Neuronal stem cell (in vitro differentiated cells): ENCODE results near the gene PITPNM3.

Experiments used
- DNase-seq: peaks from one replicate; pipeline ENCODE4 v3.0.0-alpha.2; 2013; ENCODE audit warnings: low spot score
- H2AFZ ChIP-seq: one replicate; pipeline ENCODE4 v1.6.1; 2013; ENCODE audit warnings: mild to moderate bottlenecking, low read length, inconsistent platforms
- H2AK5ac ChIP-seq: 2 replicates; pipeline ENCODE4 v1.6.1; 2013; ENCODE audit warnings: low read depth, mild to moderate bottlenecking, inconsistent platforms, low read length, moderate library complexity, mixed read lengths
- H2BK120ac ChIP-seq: 2 replicates; pipeline ENCODE4 v1.6.1; 2013; ENCODE audit warnings: low read depth, mild to moderate bottlenecking, inconsistent platforms, low read length, moderate library complexity, mixed read lengths
- H2BK12ac ChIP-seq: one replicate; pipeline ENCODE4 v1.6.1; 2013; ENCODE audit warnings: low read length, inconsistent platforms
- H2BK15ac ChIP-seq: 2 replicates; pipeline ENCODE4 v1.6.1; 2013; ENCODE audit warnings: mild to moderate bottlenecking, low read length, inconsistent platforms, mixed read lengths
- H2BK5ac ChIP-seq: one replicate; pipeline ENCODE4 v1.6.1; 2013; ENCODE audit warnings: inconsistent platforms, mild to moderate bottlenecking, low read length, moderate library complexity
- H3K14ac ChIP-seq: one replicate; pipeline ENCODE4 v1.6.1; 2013; ENCODE audit warnings: low read length, inconsistent platforms
- H3K18ac ChIP-seq: 2 replicates; pipeline ENCODE4 v1.6.1; 2013; ENCODE audit warnings: low read length, inconsistent platforms
- H3K23ac ChIP-seq: 2 replicates; pipeline ENCODE4 v1.6.1; 2013; ENCODE audit warnings: low read depth, mild to moderate bottlenecking, mixed read lengths, low read length, inconsistent platforms; ENCODE audit not compliant: poor library complexity
- H3K27ac ChIP-seq: replicated peaks from 3 replicates; pipeline ENCODE4 v1.5.1; 2013; ENCODE audit warnings: low read length, inconsistent platforms
- H3K27me3 ChIP-seq, 3 experiments: 2 replicates each; pipeline ENCODE4 v1.6.1; 2013; ENCODE audit warnings: low read length in 3 of 3, mild to moderate bottlenecking in 2 of 3, inconsistent platforms in 1 of 3, low read depth in 1 of 3, mixed read lengths in 1 of 3, moderate library complexity in 1 of 3; ENCODE audit not compliant: control insufficient read depth in 3 of 3, insufficient read depth in 3 of 3
- H3K36me3 ChIP-seq, 2 donors: replicated peaks in 1 of 2; 2 replicates each; pipeline ENCODE4 v1.6.1; 2013; ENCODE audit warnings: low read length in 2 of 2; ENCODE audit not compliant: control insufficient read depth in 2 of 2, insufficient read depth in 2 of 2
- H3K4ac ChIP-seq: 2 replicates; pipeline ENCODE4 v1.6.1; 2013; ENCODE audit warnings: inconsistent platforms, mild to moderate bottlenecking, low read length, moderate library complexity
- H3K4me1 ChIP-seq, 2 donors: 1 replicate in 1 of 2; 2 replicates in 1 of 2; pipeline ENCODE4 v1.6.1; 2013; ENCODE audit warnings: low read length in 2 of 2, low read depth in 1 of 2; ENCODE audit not compliant: control insufficient read depth in 2 of 2, insufficient read depth in 1 of 2
- H3K4me2 ChIP-seq: one replicate; pipeline ENCODE4 v1.6.1; 2013; ENCODE audit warnings: mild to moderate bottlenecking, low read length, inconsistent platforms; ENCODE audit not compliant: insufficient read depth, poor library complexity, severe bottlenecking
- H3K4me3 ChIP-seq, 2 donors: 2 replicates each; pipeline ENCODE4 v1.5.1; 2013; ENCODE audit warnings: low read length in 2 of 2, mild to moderate bottlenecking in 2 of 2, inconsistent platforms in 1 of 2, moderate library complexity in 1 of 2
- H3K79me1 ChIP-seq: one replicate; pipeline ENCODE4 v1.6.1; 2013; ENCODE audit warnings: low read depth, mild to moderate bottlenecking, inconsistent platforms, low read length, moderate library complexity
- H3K9ac ChIP-seq: one replicate; pipeline ENCODE4 v1.6.1; 2013; ENCODE audit warnings: mild to moderate bottlenecking, low read depth, low read length, inconsistent platforms; ENCODE audit not compliant: poor library complexity
- H3K9me3 ChIP-seq, 2 donors: replicated peaks in 1 of 2; 2 replicates each; pipeline versions ENCODE3 to v1.6.1; 2013; ENCODE audit warnings: low read length in 2 of 2, mild to moderate bottlenecking in 2 of 2, inconsistent platforms in 1 of 2, low read depth in 1 of 2, mixed read lengths in 1 of 2, moderate library complexity in 1 of 2; ENCODE audit not compliant: control insufficient read depth in 2 of 2, insufficient read depth in 1 of 2
- H4K8ac ChIP-seq: one replicate; pipeline ENCODE4 v1.6.1; 2013; ENCODE audit warnings: low read depth, mild to moderate bottlenecking, inconsistent platforms, low read length, moderate library complexity
- H4K91ac ChIP-seq: one replicate; pipeline ENCODE4 v1.6.1; 2013; ENCODE audit warnings: low read length, low read depth, mild to moderate bottlenecking, inconsistent platforms; ENCODE audit not compliant: poor library complexity
- WGBS, 2 donors: extraction: QIAGEN DNeasy Blood & Tissue Kit; methylation state at CpG; one replicate each; pipeline ENCODE4 v1.1.7; 2013; ENCODE audit warnings: missing lambda C conversion rate in 2 of 2, mixed read lengths in 1 of 2; ENCODE audit not compliant: insufficient read length in 2 of 2, insufficient replicate concordance in 1 of 2; ENCODE audit errors: extremely low coverage in 2 of 2; 5-methylcytosine and 5-hydroxymethylcytosine counted together

PITPNM3 gene

GRCh38 chr17:6464446-6465041, 91.8 kb downstream of the PITPNM3 start:
- Histone ChIP-seq H2BK12ac (no peak overlapping the region), H3K79me1 (no peaks in the 10 kb centered on the region), H3K9me3 (peaks cover 0 to 5% of the 10 kb centered on the region in 2 donors), H3K14ac (peak overlapping the region; percentile 43), H2BK120ac (no peak overlapping the region), H2BK15ac (peak overlapping the region; percentile 57), H2AK5ac (peak overlapping the region; percentile 88), H3K36me3 (no peaks in the 10 kb centered on the region), H4K8ac (no peak overlapping the region), H3K27me3 (no peaks in the 10 kb centered on the region), H3K4me2 (no peak overlapping the region), H3K27ac (no peak overlapping the region), H2AFZ (no peak overlapping the region), H3K4me3 (no peak overlapping the region), H3K4me1 (peaks cover 22 to 24% of the 10 kb centered on the region in 2 donors), H3K23ac (peak overlapping the region; percentile 31), H3K4ac (no peak overlapping the region), H4K91ac (no peak overlapping the region), H3K9ac (peak overlapping the region; percentile 7), H3K18ac (peak overlapping the region; percentile 53), H2BK5ac (peak overlapping the region; percentile 40)
- no peak for DNase-seq
- no CpG with 5 or more reads among the region's 14 CpGs for WGBS, 2 donors

GRCh38 chr17:6463616-6464445, 92.5 kb downstream of the PITPNM3 start:
- no peak overlapping the region for H3K4me2 ChIP-seq
- no peak overlapping the region for H2AFZ ChIP-seq
- H4K91ac ChIP-seq: no peak overlapping the region
- no peak overlapping the region for H3K14ac ChIP-seq
- H3K27me3 ChIP-seq: no peaks in the 10 kb centered on the region
- H3K36me3 ChIP-seq: no peaks in the 10 kb centered on the region
- no peak overlapping the region for H3K23ac ChIP-seq
- H3K9me3 ChIP-seq: peaks cover 0 to 5% of the 10 kb centered on the region in 2 donors
- peak overlapping the region; percentile 61 for H2BK12ac ChIP-seq
- H4K8ac ChIP-seq: no peak overlapping the region
- peak overlapping the region; percentile 88 for H2AK5ac ChIP-seq
- peak overlapping the region; percentile 53 for H3K18ac ChIP-seq
- no peak for DNase-seq
- H2BK15ac ChIP-seq: peak overlapping the region; percentile 57
- no CpG with 5 or more reads among the region's 24 CpGs for WGBS, 2 donors
- no peak overlapping the region for H3K9ac ChIP-seq
- no peak overlapping the region for H3K4me3 ChIP-seq
- no peaks in the 10 kb centered on the region for H3K79me1 ChIP-seq
- H2BK120ac ChIP-seq: peak overlapping the region; percentile 78
- H2BK5ac ChIP-seq: peak overlapping the region; percentile 40
- no peak overlapping the region for H3K4ac ChIP-seq
- H3K27ac ChIP-seq: no peak overlapping the region
- H3K4me1 ChIP-seq: peaks cover 22 to 24% of the 10 kb centered on the region in 2 donors

GRCh38 chr17:6462692-6463091, 93.7 kb downstream of the PITPNM3 start:
- H2AFZ ChIP-seq: no peak overlapping the region
- H3K9ac ChIP-seq: no peak overlapping the region
- no peak overlapping the region for H3K14ac ChIP-seq
- H3K9me3 ChIP-seq: peaks cover 0 to 5% of the 10 kb centered on the region in 2 donors
- H3K18ac ChIP-seq: peak overlapping the region; percentile 87
- H3K4me3 ChIP-seq: no peak overlapping the region
- H3K79me1 ChIP-seq: no peaks in the 10 kb centered on the region
- peak overlapping the region; percentile 93 for H2AK5ac ChIP-seq
- H2BK120ac ChIP-seq: no peak overlapping the region
- no peak overlapping the region for H3K4ac ChIP-seq
- peak overlapping the region; percentile 47 for H2BK12ac ChIP-seq
- H3K4me2 ChIP-seq: no peak overlapping the region
- H4K91ac ChIP-seq: no peak overlapping the region
- no peak overlapping the region for H2BK15ac ChIP-seq
- no peaks in the 10 kb centered on the region for H3K36me3 ChIP-seq
- no peak overlapping the region for H3K27ac ChIP-seq
- H3K23ac ChIP-seq: no peak overlapping the region
- peak overlapping the region; percentile 55 for H2BK5ac ChIP-seq
- H3K4me1 ChIP-seq: peaks cover 22 to 24% of the 10 kb centered on the region in 2 donors
- H3K27me3 ChIP-seq: no peaks in the 10 kb centered on the region
- no peak overlapping the region for H4K8ac ChIP-seq
- DNase-seq: no peak
- no CpG with 5 or more reads among the region's 2 CpGs for WGBS, 2 donors
